Upper lobe of right lung (tissue), 1 donor: ENCODE data around the gene LIAS. TPM values are rescaled to one million over a fixed set of nuclear protein-coding genes. Genes with fewer than 3 reads are reported as not detected.
"Not testable (repeated sequence)": the region's sequence is repeated elsewhere in the genome, so short reads cannot be mapped to it uniquely, and the experiment has no call there.

Source experiments
- ATAC-seq: fragments of 200-7000 bp; cut with Tn5 transposase; one replicate; pipeline ENCODE4 v1.9.1; 2020; ENCODE audit warnings: mild to moderate bottlenecking, moderate library complexity
- DNase-seq: peaks from one replicate; pipeline ENCODE4 v3.0.0-alpha.2; 2020
- H3K27ac ChIP-seq: fragments of 200-600 bp; one replicate; pipeline ENCODE4 v1.8.0; 2022
- H3K27me3 ChIP-seq: fragments of 200-600 bp; one replicate; pipeline ENCODE4 v1.8.0; 2022; ENCODE audit warnings: mild to moderate bottlenecking
- H3K36me3 ChIP-seq: fragments of 200-600 bp; one replicate; pipeline ENCODE4 v1.8.0; 2022
- H3K4me1 ChIP-seq: fragments of 200-600 bp; one replicate; pipeline ENCODE4 v1.8.0; 2022
- H3K4me3 ChIP-seq: fragments of 200-600 bp; one replicate; pipeline ENCODE4 v1.8.0; 2022; ENCODE audit warnings: mild to moderate bottlenecking
- H3K9me3 ChIP-seq: fragments of 200-600 bp; one replicate; pipeline ENCODE4 v1.8.0; 2022
- CTCF ChIP-seq: fragments of 200-600 bp; IDR thresholded peaks from one replicate; pipeline ENCODE4 v1.8.0; 2022; ENCODE audit warnings: antibody characterized with exemption
- intact Hi-C: fragments of 100-400 bp; cut with DNase I; formaldehyde crosslinking; loops from one replicate; pipeline ENCODE4 v1.11.0; 2022
- long read RNA-seq: library from polyadenylated mRNA; unstranded; transcript quantifications from one replicate; pipeline ENCODE4 v2.0.0, GENCODE V29; 2021
- total RNA-seq: library from RNA; stranded (reverse); fragmentation: NEBNext Ultra II Directional; extraction: Animal tissue kit (Norgen Biotek cat#: 25700); gene quantifications from one replicate; pipeline ENCODE4 v1.2.1, GENCODE V29; 2021
- donor health status: DM: no; HTN: yes; CAD: no; lungs with severe emphysema.

Gene LIAS
- 11.7 TPM for total RNA-seq
- long read RNA-seq, full-length matches to known transcripts = 2 of 4 reads
- long read RNA-seq, partial matches to known transcripts = 0 of 4 reads
- long read RNA-seq, other reads (novel, unspliced or antisense) = 2 of 4 reads

GRCh38 chr4:39458505-39459300 is at the start of gene LIAS, which contains the start of gene RPL9:
TSS of gene LIAS (plus strand) at chr4:39459056. CDS start at chr4:39459118, 62 bp downstream.
TSS of gene RPL9 (minus strand) at chr4:39458922. CDS start at chr4:39458439, 483 bp downstream.
- intact Hi-C loops = no loop called here
- Histone ChIP-seq H3K4me1 (peaks cover 16% of the 10 kb centered on the region), H3K36me3 (peaks cover 63% of the 10 kb centered on the region), H3K27me3 (no peaks in the 10 kb centered on the region), H3K9me3 (no peaks in the 10 kb centered on the region), H3K4me3 (peak within 1 kb of the TSS; percentile 81), H3K27ac (peak within 1 kb of the TSS; percentile 97)
- ATAC-seq (peak; percentile 97), DNase-seq (peak; percentile 96)
- no peak for TF ChIP-seq CTCF

- H3K4me3 ChIP-seq = no peak overlapping the region
- no peaks in the 10 kb centered on the region for H3K9me3 ChIP-seq
- H3K27ac ChIP-seq = no peak overlapping the region
- intact Hi-C loops = no loop called here
- no peak for TF ChIP-seq CTCF
- ATAC-seq = no peak
- DNase-seq = no peak
- H3K27me3 ChIP-seq = no peaks in the 10 kb centered on the region
- H3K4me1 ChIP-seq = no peaks in the 10 kb centered on the region
- no peaks in the 10 kb centered on the region for H3K36me3 ChIP-seq
Observed at GRCh38 chr4:39410415-39410814, 48.4 kb upstream of the LIAS start.

- intact Hi-C loops, DNase-seq: not testable (repeated sequence)
Observed at GRCh38 chr4:39411561-39411960, 47.3 kb upstream of the LIAS start.

GRCh38 chr4:39415678-39416283 is 43.1 kb upstream of the LIAS start:
- no peaks in the 10 kb centered on the region for H3K4me1 ChIP-seq
- no peaks in the 10 kb centered on the region for H3K36me3 ChIP-seq
- TF ChIP-seq CTCF = no peak
- DNase-seq (no peak), ATAC-seq (no peak)
- intact Hi-C loops = no loop called here
- no peak overlapping the region for H3K4me3 ChIP-seq
- no peaks in the 10 kb centered on the region for H3K27me3 ChIP-seq
- no peaks in the 10 kb centered on the region for H3K9me3 ChIP-seq
- H3K27ac ChIP-seq = no peak overlapping the region

More at GRCh38 chr4:39411561-39411960, 47.3 kb upstream of the LIAS start:
- H3K27ac ChIP-seq, ATAC-seq, H3K36me3 ChIP-seq, H3K9me3 ChIP-seq, H3K4me1 ChIP-seq, H3K27me3 ChIP-seq, H3K4me3 ChIP-seq: not testable (repeated sequence)

GRCh38 chr4:39422247-39422646 is 36.6 kb upstream of the LIAS start:
- no peaks in the 10 kb centered on the region for H3K4me1 ChIP-seq
- no peaks in the 10 kb centered on the region for H3K27me3 ChIP-seq
- no peak for TF ChIP-seq CTCF
- ATAC-seq = no peak
- intact Hi-C loops = no loop called here
- H3K9me3 ChIP-seq = no peaks in the 10 kb centered on the region
- no peak overlapping the region for H3K4me3 ChIP-seq
- DNase-seq = no peak
- no peaks in the 10 kb centered on the region for H3K36me3 ChIP-seq
- no peak overlapping the region for H3K27ac ChIP-seq

- ATAC-seq, H3K36me3 ChIP-seq, H3K27me3 ChIP-seq, H3K9me3 ChIP-seq, H3K4me3 ChIP-seq, H3K4me1 ChIP-seq, intact Hi-C loops, DNase-seq, H3K27ac ChIP-seq: not testable (repeated sequence)
Observed at GRCh38 chr4:39425297-39425696, 33.6 kb upstream of the LIAS start.
